Transverse colon (tissue), 4 donors: ENCODE data around the gene ENDOV. TPM values are rescaled to one million over a fixed set of nuclear protein-coding genes. Genes with fewer than 3 reads are reported as not detected.

ENCODE experiments used
- DNase-seq: peaks from one replicate; pipeline ENCODE4 v3.0.0-alpha.2; 2019
- H3K27ac ChIP-seq, 4 donors: fragments of 200-600 bp; sonication (generic); 2 replicates each; pipeline ENCODE4 v1.5.1; 2016 to 2018; ENCODE audit warnings: inconsistent platforms in 4 of 4
- H3K27me3 ChIP-seq: fragments of 200-600 bp; sonication (generic); 2 replicates; pipeline ENCODE4 v1.5.1; 2017; ENCODE audit warnings: inconsistent platforms
- H3K36me3 ChIP-seq, 4 donors: fragments of 200-600 bp; sonication (generic); 2 replicates each; pipeline ENCODE4 v1.5.1; 2017 to 2019; ENCODE audit warnings: inconsistent platforms in 4 of 4
- H3K4me1 ChIP-seq, 4 donors: fragments of 200-600 bp; sonication (generic); 2 replicates each; pipeline ENCODE4 v1.5.1; 2017 to 2020; ENCODE audit warnings: inconsistent platforms in 4 of 4
- H3K4me3 ChIP-seq, 4 donors: fragments of 200-600 bp; sonication (generic); 1 replicate in 1 of 4; 2 replicates in 3 of 4; pipeline versions ENCODE4 v1.5.1 to v1.6.1; 2017 to 2019; ENCODE audit warnings: inconsistent platforms in 4 of 4
- H3K9me3 ChIP-seq, 2 donors: fragments of 200-600 bp; sonication (generic); 2 replicates each; pipeline ENCODE4 v1.5.1; 2017 to 2019; ENCODE audit warnings: inconsistent platforms in 2 of 2
- EP300 ChIP-seq: sonication (generic); formaldehyde crosslinking; IDR thresholded peaks from one replicate; pipeline ENCODE4 v1.6.1; 2017; ENCODE audit warnings: antibody characterized with exemption, low read depth
- POLR2A ChIP-seq: fragments of 450-650 bp; IDR thresholded peaks from one replicate; pipeline ENCODE4 v1.6.1; 2016; ENCODE audit warnings: antibody characterized with exemption, mild to moderate bottlenecking, moderate library complexity
- POLR2AphosphoS5 ChIP-seq, 3 donors: sonication (generic); formaldehyde crosslinking; IDR thresholded peaks; one replicate each; pipeline ENCODE4 v1.6.1; 2016; ENCODE audit warnings: antibody characterized with exemption in 3 of 3
- WGBS, 2 donors: methylation state at CpG; one replicate each; pipeline ENCODE4 v1.1.5; 2018; ENCODE audit warnings: low coverage in 1 of 2; 5-methylcytosine and 5-hydroxymethylcytosine counted together
- in situ Hi-C, 4 donors: fragments of 200-750 bp; cut with MboI; loops; one replicate each; pipeline versions ENCODE4 v1.15.0 to v1.15.1; 2017; ENCODE audit warnings: low sequenced_read_pairs in 3 of 4, low pct_ligation_motif_present in 1 of 4, low pct_unique_long_range_greater_than_20kb in 1 of 4
- intact Hi-C: fragments of 100-400 bp; cut with DNase I; formaldehyde crosslinking; loops from one replicate; pipeline ENCODE4 v1.15.1; 2023; ENCODE audit warnings: low total_unique reads
- total RNA-seq, 4 donors: library from RNA; depleted of rRNA; stranded (reverse); fragments of >200 nt; gene quantifications; one replicate each; pipeline ENCODE4 v1.1.0, GENCODE V29; 2016
- TF ChIP-seq, protein P1 (sequence below), 5 experiments: fragments of 200-600 bp in 3 of 5; fragments of 450-650 bp in 2 of 5; sonication (generic) in 3 of 5; IDR thresholded peaks; 1 replicate in 2 of 5; 2 replicates in 3 of 5; pipeline ENCODE4 v1.5.1; 2016 to 2017; ENCODE audit warnings: antibody characterized with exemption in 5 of 5, inconsistent platforms in 3 of 5, mild to moderate bottlenecking in 2 of 5, moderate library complexity in 1 of 5

Gene ENDOV
- total RNA-seq, 4 donors from 2014 or later, result 14.9 to 26.9 (median 19.9) TPM

GRCh38 chr17:80444644-80444979, 29.6 kb downstream of the ENDOV start:
- no peaks in the 10 kb centered on the region for H3K27me3 ChIP-seq
- TF ChIP-seq POLR2AphosphoS5 (IDR thresholded peaks at IDR 0.05) (no peak), POLR2A (no peak), EP300 (no peak)
- TF ChIP-seq, protein P1, sequence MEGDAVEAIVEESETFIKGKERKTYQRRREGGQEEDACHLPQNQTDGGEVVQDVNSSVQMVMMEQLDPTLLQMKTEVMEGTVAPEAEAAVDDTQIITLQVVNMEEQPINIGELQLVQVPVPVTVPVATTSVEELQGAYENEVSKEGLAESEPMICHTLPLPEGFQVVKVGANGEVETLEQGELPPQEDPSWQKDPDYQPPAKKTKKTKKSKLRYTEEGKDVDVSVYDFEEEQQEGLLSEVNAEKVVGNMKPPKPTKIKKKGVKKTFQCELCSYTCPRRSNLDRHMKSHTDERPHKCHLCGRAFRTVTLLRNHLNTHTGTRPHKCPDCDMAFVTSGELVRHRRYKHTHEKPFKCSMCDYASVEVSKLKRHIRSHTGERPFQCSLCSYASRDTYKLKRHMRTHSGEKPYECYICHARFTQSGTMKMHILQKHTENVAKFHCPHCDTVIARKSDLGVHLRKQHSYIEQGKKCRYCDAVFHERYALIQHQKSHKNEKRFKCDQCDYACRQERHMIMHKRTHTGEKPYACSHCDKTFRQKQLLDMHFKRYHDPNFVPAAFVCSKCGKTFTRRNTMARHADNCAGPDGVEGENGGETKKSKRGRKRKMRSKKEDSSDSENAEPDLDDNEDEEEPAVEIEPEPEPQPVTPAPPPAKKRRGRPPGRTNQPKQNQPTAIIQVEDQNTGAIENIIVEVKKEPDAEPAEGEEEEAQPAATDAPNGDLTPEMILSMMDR (IDR thresholded peaks at IDR 0.05), result no peak
- H3K27ac ChIP-seq, result no peak overlapping the region
- H3K9me3 ChIP-seq, result no peaks in the 10 kb centered on the region
- H3K36me3 ChIP-seq, result no peaks in the 10 kb centered on the region
- H3K4me3 ChIP-seq, result no peak overlapping the region
- no peaks in the 10 kb centered on the region for H3K4me1 ChIP-seq
- WGBS, 2 donors, result 89% methylated on average over 5 of the region's 6 CpGs; no CpG with 5 or more reads in 1 of the 2 donors
- in situ Hi-C loops, result loop anchor here in 1 of 4 donors (25.0 kb wide), 1 partner anchor 418 kb away; no protein-coding TSS in a partner anchor
- intact Hi-C loops, result no loop called here
- no peak for DNase-seq

GRCh38 chr17:80445007-80445725, 30.2 kb downstream of the ENDOV start:
- Histone ChIP-seq H3K27me3 (no peaks in the 10 kb centered on the region), H3K36me3 (no peaks in the 10 kb centered on the region), H3K9me3 (no peaks in the 10 kb centered on the region), H3K4me3 (no peak overlapping the region), H3K27ac (no peak overlapping the region), H3K4me1 (peaks cover 0 to 3% (median 0%) of the 10 kb centered on the region in 4 donors)
- 76% methylated on average over 22 of the region's 26 CpGs; no CpG with 5 or more reads in 1 of the 2 donors for WGBS, 2 donors
- in situ Hi-C loops, result loop anchor here in 1 of 4 donors (25.0 kb wide), 1 partner anchor 417 kb away; no protein-coding TSS in a partner anchor
- intact Hi-C loops, result no loop called here
- TF ChIP-seq POLR2A (no peak), POLR2AphosphoS5 (IDR thresholded peaks at IDR 0.05) (no peak), EP300 (no peak)
- TF ChIP-seq, protein P1 (IDR thresholded peaks at IDR 0.05), result no peak
- DNase-seq, result no peak

GRCh38 chr17:80445726-80446110, 30.8 kb downstream of the ENDOV start:
- no peak for TF ChIP-seq EP300
- TF ChIP-seq, protein P1 (IDR thresholded peaks at IDR 0.05), result no peak
- TF ChIP-seq POLR2AphosphoS5 (IDR thresholded peaks at IDR 0.05), result no peak
- TF ChIP-seq POLR2A, result no peak
- Histone ChIP-seq H3K27ac (no peak overlapping the region), H3K9me3 (no peaks in the 10 kb centered on the region), H3K4me1 (peaks cover 0 to 9% (median 2%) of the 10 kb centered on the region in 4 donors), H3K4me3 (no peak overlapping the region), H3K27me3 (no peaks in the 10 kb centered on the region), H3K36me3 (no peaks in the 10 kb centered on the region)
- intact Hi-C loops (no loop called here), in situ Hi-C loops (loop anchor here in 1 of 4 donors (25.0 kb wide), 1 partner anchor 417 kb away; no protein-coding TSS in a partner anchor)
- 83% methylated on average over 10 of the region's 10 CpGs; no CpG with 5 or more reads in 1 of the 2 donors for WGBS, 2 donors
- DNase-seq, result no peak

DNA sequence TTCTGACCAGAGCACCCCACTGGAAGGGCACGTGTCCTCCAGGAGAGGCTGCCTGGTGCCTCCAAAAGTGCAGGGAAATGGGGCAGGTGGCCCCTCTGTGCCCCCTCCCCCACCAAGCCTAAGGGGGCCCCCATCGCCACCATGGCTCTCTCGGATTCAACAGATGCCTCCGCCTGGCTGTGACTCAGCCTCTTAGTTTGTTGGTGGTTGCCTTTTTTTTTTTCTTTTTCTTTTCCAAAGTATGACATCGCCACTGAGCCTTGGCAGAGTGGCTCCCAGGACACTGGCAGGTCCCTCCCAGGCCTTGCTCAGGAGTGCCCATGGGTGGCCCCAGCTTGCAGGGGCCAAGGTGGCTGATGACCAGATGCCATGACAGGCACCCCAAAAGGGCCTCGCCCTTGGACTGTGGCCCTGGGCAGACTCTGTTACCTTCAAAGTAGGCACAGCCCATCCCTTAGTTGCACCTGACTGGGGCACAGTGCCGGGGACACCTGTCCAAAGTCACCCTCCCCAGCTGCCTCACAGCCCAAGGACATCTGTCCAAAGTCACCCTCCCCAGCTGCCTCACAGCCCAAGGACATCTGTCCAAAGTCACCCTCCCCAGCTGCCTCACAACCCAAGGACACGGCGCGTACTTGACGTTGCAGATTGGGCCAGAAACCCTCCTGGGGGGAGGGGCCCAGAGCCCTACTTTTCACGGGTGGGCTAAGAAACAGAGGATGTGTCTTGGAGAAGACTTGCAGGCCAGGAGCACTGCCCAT, 31.9 kb downstream of the ENDOV start:
- in situ Hi-C loops, result loop anchor here in 1 of 4 donors (25.0 kb wide), 1 partner anchor 415 kb away; no protein-coding TSS in a partner anchor
- DNase-seq, result no peak
- no peak overlapping the region for H3K4me3 ChIP-seq
- no peaks in the 10 kb centered on the region for H3K9me3 ChIP-seq
- H3K36me3 ChIP-seq, result no peaks in the 10 kb centered on the region
- H3K27ac ChIP-seq, result no peak overlapping the region
- no peaks in the 10 kb centered on the region for H3K27me3 ChIP-seq
- intact Hi-C loops, result no loop called here
- TF ChIP-seq, protein P1 (IDR thresholded peaks at IDR 0.05), result no peak
- TF ChIP-seq POLR2AphosphoS5 (IDR thresholded peaks at IDR 0.05) (no peak), POLR2A (no peak), EP300 (no peak)
- peaks cover 0 to 12% (median 2%) of the 10 kb centered on the region in 4 donors for H3K4me1 ChIP-seq
- WGBS, 2 donors, result 38 to 73% methylated on average over 2 to 12 of the region's 12 CpGs
